Spleen (tissue), 7 donors: ENCODE measurements around the gene KIF17.

ENCODE experiments used
- CTCF ChIP-seq, 11 experiments: fragments of 200-600 bp in 7 of 11; fragments of 450-650 bp in 4 of 11; sonication (generic) in 4 of 11; IDR thresholded peaks in 8 of 11; conservative IDR thresholded peaks in 3 of 11; 1 replicate in 7 of 11; 2 replicates in 4 of 11; pipeline versions ENCODE4 v1.4.0 to v1.8.0; 2016 to 2021; ENCODE audit warnings: antibody characterized with exemption in 11 of 11, inconsistent platforms in 4 of 11, mild to moderate bottlenecking in 1 of 11
- POLR2A ChIP-seq, 3 donors: fragments of 450-650 bp; IDR thresholded peaks; one replicate each; pipeline ENCODE4 v1.5.1; 2017; ENCODE audit warnings: antibody characterized with exemption in 3 of 3, mild to moderate bottlenecking in 1 of 3
- POLR2AphosphoS5 ChIP-seq, 3 donors: sonication (generic); formaldehyde crosslinking; IDR thresholded peaks; one replicate each; pipeline ENCODE4 v1.5.1; 2017; ENCODE audit warnings: antibody characterized with exemption in 3 of 3
- donor health status: DM: no; HTN: no; CAD: no; lungs with moderate emphysema.
- donor health status: DM: no; HTN: no; CAD: no.
- donor health status: DM: no; HTN: no; CAD: no.

- TF ChIP-seq POLR2AphosphoS5 (IDR thresholded peaks at IDR 0.05) (no peak), POLR2A (IDR thresholded peaks at IDR 0.05) (no peak), CTCF (IDR thresholded peaks at IDR 0.05 in 8 of 11, conservative IDR thresholded peaks at IDR 0.05 in 3 of 11) (no peak)
These were observed 3.6 kb upstream of the KIF17 start for GRCh38 chr1:20721117-20722061.
